LNCaP clone FGC (cell line): Measurements from ENCODE around the gene IGFALS.

ENCODE experiments used
- DNase-seq: peaks from one replicate; pipeline ENCODE4 v3.0.0-alpha.2; 2011; ENCODE audit warnings: low read depth
- H3K4me3 ChIP-seq: 2 replicates; pipeline ENCODE4 v1.5.1; 2011; ENCODE audit warnings: mild to moderate bottlenecking, low read depth, low read length, control low read depth
- TF ChIP-seq, protein P1 (sequence below): IDR thresholded peaks from 2 replicates; pipeline ENCODE4 v1.5.1; 2012; ENCODE audit warnings: mild to moderate bottlenecking; ENCODE audit not compliant: control insufficient read depth, insufficient read depth; ENCODE audit errors: extremely low read depth

IGFALS gene

DNA sequence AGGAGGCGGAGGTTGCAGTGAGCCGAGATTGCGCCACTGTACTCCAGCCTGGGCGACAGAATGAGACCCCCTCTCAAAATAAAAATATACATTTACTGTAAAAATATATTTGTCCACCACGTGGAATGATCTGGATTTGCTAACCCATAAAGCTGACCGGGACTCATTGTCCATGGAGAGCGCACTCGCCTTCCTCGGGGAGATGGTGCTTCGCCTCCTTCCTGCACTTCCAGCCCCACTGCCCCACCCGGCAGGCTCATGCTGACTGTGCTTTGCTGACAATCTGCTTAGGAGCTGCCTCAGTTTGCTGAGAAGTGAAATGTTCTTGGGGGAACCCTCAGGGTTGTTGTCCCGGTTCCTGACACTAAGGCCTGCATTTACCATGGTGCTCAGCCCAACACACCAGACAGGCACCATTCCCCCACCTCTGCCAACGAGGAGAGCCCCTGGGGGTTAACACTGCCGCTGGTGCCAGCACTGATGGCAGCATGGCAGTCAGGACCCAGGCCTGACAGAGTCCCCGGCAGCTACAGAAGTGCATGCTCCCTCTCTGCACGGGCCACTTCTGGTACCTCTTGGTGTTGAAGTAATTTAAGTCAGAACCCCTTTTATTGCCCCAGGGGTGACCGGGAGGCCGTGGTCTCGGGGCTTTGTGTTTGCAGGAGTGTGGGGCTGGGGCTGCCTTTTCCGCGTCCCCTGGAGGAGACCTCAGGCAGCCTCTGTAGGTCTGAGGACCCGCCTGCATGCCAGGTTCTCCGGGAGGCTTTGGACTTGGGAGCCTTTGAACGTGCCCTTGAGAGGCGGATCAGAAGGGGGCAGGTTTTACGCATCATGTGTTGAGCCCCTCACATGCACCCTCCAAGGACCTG lies 8.3 kb downstream of the IGFALS start:
- no peak overlapping the region for H3K4me3 ChIP-seq
- TF ChIP-seq, protein P1, sequence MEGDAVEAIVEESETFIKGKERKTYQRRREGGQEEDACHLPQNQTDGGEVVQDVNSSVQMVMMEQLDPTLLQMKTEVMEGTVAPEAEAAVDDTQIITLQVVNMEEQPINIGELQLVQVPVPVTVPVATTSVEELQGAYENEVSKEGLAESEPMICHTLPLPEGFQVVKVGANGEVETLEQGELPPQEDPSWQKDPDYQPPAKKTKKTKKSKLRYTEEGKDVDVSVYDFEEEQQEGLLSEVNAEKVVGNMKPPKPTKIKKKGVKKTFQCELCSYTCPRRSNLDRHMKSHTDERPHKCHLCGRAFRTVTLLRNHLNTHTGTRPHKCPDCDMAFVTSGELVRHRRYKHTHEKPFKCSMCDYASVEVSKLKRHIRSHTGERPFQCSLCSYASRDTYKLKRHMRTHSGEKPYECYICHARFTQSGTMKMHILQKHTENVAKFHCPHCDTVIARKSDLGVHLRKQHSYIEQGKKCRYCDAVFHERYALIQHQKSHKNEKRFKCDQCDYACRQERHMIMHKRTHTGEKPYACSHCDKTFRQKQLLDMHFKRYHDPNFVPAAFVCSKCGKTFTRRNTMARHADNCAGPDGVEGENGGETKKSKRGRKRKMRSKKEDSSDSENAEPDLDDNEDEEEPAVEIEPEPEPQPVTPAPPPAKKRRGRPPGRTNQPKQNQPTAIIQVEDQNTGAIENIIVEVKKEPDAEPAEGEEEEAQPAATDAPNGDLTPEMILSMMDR, result no peak
- DNase-seq, result no peak

DNA sequence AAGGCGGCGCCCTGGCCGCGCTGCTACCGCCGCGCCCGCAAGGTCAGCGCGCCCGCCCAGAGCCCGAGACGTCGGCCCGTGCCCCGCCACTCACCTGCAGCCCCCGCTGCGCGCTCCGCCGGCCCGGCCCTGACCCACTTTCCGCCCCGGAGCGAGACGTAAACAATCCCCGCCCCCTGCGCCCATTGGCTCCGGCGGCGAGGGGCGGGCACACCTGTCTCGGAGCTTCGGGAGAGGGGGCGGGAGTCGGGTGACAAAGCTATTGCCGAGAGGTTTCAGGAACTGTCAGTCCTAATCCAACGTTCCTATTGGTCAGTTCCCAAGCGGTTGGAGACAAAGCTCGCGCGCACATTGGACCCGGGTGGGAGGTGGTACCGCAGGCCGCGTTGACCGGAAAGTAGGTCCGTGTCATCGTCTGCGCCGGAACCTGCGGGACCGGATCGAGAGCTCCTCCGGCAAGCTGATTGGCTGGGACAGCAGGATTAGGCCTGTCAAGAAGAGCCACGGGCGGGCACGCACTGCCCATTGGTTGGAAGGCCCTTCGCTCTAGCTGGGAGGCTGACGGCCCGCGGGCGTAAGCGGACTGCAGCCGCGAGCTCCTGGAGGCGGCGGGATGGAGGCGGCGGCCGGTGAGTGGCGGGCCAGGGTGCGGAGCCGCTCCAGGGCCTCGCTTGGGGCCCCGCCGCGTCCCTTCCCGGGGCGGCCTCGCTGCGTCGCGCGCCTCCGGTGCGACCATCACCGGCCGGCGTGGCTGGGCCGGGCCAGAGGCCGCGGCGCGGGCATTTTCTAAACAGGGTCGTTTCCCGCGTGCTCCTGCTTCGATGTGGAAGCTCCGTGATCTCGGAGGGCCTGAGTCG lies 10.9 kb downstream of the IGFALS start, which contains the start of the genes NUBP2 and SPSB3:
NUBP2 (plus strand) TSS at position 553 of the 857 bp plus-strand sequence; CDS start at position 614, 61 bp downstream.
SPSB3 (minus strand) TSS at position 164 of the 857 bp plus-strand sequence. CDS start 1,088 bp downstream, outside the sequence.
- TF ChIP-seq, protein P1, result no peak
- H3K4me3 ChIP-seq, result peak within 1 kb of the TSS; percentile 73
- peak; percentile 100 for DNase-seq

DNA sequence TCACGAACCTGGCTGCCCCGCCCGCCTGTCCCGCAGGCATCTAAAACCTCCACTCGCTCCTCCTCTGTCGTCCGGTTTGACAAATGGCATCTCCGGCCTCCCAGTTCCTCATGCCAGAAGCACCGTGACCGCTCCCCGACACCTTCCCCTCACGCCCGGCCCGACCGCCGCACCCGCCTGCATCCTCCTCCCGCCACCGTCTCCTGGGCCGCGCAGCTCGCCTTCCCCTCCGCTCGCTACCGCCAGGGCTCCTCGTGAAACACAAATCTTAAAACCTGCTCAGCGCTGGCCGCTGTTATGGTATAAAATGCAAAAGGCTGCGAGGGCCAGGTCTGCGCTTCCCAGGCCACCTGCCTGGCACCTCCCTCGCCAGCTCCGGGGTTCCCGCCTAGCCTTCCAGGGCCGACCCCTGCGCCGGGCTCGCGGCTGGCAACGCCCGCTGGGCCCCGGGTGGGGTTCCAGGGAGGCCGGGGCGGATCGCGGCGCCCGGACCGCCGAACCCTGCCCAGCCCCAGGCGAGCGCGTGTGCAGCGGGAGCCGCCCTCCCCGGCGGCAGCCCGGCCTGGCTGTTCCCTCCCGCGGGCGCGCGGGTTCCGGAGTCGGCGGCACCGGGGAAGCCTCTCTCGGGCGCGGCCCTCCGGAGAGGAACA lies 11.6 kb downstream of the IGFALS start:
- DNase-seq, result no peak
- H3K4me3 ChIP-seq, result peak overlapping the region; percentile 73
- TF ChIP-seq, protein P1, result no peak

DNA sequence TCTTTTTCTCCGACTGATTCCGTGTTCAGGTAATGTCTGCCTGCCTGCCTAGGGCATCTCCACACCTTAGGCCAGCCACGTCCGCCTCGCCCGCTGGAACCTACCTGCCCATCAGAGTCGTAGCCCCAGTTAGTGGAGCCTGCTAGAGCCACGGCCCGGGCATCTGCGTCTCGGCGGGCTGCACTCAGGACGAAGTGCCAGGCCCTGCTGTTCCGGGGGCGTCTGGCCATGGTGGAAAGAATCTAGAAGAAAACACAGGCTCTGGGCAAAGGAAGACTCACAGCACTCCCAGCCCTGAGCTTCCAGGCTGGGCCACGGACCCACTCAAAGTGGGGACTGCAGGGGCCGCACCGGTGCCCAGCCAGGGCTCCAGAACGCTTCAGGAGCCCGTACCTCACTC lies 12.3 kb downstream of the IGFALS start:
- no peak for DNase-seq
- TF ChIP-seq, protein P1, result no peak
- peak overlapping the region; percentile 73 for H3K4me3 ChIP-seq

DNA sequence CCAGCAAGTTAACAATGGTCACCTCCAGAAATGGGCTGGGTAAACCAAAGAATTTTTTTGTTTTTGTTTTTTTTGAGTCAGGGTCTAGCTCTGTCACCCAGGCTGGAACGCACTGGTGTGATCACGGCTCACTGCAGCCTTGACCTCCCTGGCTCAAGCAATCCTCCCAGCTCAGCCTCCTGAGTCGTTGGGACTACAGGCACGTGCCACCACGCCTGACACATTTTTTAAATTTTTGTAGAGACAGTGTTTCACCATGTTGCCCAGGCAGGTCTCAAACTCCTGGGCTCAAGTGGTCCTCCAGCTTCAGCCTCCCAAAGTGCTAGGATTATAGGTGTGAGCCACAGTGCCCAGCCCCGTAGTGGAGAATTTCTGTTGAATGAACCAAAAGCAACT lies 12.8 kb downstream of the IGFALS start:
- TF ChIP-seq, protein P1, result no peak
- no peak for DNase-seq
- peak overlapping the region; percentile 73 for H3K4me3 ChIP-seq
